NOMO-1 treated with dmso at 0.1 percent for 144 hours (cell line): ENCODE data around the gene MSRB3.

Experiments used
- DNase-seq: peaks from one replicate; lab custom pipeline; 2025; ENCODE audit not compliant: unreplicated experiment; lab: John Stamatoyannopoulos, UW

The MSRB3 gene

DNA sequence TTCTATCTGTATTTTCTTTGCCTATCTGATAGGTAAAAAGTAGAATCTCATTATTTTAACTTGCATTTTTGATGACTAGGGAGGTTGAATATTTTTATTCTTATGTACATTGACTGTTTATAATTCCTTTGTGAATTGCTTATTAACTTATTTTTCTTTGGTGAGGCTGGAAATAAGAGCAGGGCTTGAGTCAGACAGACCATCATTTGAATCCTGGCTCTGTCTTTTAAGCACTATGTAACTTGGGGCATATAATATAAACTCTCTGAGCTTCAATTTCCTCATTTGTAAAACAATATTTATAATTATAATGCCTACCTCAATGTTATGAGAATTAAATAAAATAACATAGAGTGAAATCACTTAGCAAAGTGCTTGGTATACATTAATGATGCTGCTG lies 108.9 kb downstream of the MSRB3 start:
- no peak for DNase-seq

DNA sequence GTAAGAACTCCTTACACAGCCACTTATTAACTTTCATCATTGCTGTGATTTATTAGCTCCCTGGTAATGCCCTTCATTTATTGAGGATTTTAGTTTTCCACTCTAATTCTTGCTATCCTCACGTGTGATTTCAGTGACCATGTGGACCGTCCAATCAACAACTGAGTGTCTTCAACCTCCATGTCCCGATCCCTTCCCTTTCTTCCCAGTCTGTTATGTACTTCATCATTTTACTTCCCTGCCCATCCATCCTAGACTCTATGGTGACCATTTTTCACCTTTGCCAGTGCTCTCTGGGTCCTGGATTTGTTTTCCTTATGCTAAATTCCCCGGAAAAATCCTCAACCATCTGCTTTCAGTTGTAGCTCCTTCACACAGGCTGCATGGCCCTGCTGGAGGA lies 111.0 kb downstream of the MSRB3 start:
- no peak for DNase-seq

DNA sequence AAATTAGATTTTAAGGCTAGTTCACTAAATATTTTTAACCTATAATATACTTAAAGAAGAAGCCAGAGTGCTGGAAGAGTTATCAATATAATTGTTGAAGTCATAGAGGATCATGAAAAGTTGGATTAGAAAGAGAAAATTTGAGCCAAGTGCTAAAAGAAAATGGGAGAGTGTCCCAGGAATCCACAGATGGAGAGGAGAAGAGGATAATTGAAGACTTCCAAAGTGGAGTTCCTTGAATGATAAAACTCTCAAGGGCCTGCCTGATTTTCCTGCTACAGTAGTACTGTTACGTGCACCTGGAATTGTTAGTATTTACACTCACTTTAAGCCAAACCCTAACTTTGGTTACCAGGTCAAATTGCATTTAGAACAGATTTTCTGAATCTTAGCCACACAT lies 113.2 kb downstream of the MSRB3 start:
- no peak for DNase-seq

DNA sequence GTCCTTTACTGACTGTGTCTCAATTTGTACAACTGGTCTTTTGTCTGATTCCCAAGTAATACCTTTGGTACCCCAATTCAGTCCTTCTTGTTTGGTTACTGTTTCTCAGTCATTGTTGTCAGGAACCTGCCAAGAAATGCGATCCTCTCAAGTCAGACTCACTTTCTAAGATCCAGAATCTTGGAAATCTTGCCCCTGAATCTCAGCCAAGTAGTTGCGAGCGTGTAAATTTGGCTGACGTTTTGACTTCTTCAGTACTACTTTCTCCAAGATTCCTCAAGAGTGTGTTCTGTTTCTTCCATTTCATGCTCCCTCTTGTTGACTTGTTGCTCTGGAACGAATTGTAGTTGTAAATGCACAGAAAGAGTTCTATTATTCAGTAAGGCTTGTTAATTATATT lies 114.0 kb downstream of the MSRB3 start:
- no peak for DNase-seq

DNA sequence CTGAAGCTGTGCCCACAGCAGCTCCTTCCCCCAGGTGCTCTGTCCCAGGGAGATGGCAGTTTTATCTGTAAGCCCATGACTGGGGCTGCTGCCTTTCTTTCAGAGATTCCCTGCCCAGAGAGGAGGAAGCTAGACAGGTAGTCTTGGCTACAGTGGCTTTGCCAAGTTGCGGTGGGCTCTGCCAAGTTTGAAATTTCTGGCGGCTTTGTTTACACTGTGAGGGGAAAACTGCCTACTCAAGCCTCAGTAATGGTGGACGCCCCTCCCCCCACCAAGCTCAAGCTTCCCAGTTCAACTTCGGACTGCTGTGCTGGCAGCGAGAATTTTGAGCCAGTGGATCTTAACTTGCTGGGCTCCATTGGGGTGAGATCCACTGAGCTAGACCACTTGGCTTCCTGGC lies 124.7 kb downstream of the MSRB3 start:
- no peak for DNase-seq

DNA sequence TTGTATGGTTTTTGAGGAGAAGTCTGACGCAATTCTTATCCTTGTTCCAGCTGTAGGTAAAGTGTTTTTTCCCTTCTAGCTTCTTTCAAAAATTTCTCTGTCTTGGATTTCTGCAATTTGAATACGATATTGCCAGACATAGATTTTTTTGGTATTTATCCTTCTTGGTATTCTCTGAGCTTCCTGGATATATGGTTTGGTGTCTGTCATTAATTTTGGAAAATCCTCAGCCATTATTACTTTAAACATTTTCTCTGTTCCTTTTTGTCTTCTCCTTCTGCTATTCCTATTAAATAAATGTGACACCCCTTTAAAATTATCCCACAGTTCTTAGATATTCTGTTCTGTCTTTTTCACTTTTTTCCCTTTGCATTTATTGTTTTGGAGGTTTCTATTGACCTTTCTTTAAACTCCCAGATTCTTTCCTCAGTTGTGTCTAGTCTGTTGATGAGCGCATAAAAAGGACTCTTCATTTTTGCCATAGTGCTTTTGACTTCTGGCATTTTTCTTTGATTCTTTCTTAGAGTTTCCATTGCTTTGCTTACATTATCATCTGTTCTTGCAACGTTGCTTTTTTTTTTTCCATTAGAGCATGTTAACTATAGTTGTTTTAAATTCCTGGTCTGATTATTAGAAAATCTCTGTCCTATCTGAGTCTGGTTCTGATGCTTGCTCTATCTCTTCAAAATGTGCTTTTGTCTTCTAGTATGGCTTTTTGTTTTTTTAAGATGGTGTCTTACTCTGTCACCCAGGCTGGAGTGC lies 129.1 kb downstream of the MSRB3 start:
- no peak for DNase-seq

DNA sequence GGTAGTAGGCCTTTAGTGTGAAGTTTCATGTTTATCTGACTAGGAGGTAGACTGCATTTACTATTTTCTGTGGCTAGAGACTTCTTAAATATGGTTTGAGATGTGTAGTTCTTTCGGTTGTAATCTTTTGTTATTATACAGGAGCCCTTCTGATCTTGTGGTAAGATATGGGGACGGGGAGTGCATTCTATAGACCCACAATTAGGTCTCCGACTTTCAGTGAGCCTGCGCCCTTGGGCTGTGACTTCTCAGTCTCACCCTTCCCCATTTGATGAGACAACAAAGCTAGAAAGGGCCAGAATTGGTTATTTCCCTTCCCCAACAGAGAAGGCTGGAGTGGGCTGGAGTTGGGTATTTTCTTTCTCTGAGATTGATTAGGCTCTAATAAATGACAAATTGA lies 130.0 kb downstream of the MSRB3 start:
- DNase-seq: no peak

DNA sequence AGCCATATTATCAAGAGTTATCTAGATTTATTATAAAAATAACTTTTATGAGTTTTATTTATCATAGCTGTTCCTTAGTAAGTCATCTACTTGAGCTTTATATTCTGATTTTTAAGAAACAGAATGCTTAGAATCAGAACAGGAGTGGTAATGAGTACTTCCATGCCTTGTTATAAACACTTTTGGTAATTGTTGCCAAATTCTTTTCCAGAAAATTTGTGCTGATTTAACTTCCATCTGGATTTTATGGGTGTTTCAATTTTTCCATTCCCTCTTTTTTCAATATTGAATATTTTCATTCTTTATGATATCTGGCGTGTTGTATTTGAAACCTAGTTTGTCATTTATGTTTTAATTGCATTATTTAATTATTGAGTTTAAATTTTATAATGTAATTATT lies 131.2 kb downstream of the MSRB3 start:
- no peak for DNase-seq

DNA sequence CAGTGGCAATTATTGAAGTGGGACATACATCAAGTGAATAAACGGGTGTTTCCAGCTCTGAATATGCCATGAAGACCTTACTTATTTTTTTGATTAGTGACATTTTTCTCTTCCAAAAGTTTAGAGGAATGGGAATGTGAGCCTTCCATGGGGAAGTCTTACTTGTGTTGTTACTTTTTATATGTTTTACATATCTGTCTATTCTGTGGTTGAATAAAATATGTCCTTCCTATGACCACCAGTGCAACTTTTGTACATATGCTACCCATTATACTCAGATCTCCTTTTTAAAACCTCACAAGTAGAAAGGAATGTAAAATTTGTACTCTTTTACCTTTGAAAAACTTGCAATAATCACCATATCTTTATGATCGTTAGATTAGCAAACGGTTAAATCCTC lies 132.7 kb downstream of the MSRB3 start:
- no peak for DNase-seq

DNA sequence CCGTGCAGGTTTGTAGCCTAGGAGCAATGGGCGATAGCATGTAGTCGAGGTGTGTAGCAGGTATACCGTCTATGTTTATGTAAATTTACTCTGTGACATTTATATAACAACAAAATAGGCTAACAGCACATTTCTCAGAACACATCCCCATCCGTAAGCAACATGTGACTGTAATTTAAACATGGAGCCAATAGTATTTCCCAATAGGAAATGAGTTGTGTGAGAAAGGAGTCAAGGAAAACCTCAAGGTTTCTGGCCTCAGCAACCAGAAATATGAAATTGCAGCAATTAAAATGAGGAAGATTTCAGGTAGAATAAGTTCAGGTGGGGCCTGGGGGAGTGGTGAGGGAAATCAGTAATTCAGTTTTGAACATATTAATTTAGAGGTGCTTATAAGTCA lies 136.0 kb downstream of the MSRB3 start:
- no peak for DNase-seq

DNA sequence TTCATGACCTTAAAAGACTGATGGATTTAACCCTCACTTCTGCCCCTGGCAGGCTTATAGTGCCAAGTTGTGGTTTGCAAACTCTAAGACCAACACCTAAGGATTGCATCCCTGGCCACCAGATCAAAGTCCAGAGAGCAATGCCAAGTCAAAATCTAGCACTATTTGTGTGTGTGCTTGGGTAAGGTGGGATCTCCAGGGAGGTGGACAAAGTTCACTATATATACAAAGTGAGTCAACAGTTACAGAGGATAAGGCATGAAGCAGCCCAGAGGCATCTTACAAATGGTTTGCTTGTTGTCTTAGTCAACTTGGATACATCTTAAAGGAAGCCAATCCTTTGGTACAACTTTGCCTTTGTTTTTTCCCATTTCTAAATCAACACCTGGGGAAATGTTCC lies 137.3 kb downstream of the MSRB3 start:
- no peak for DNase-seq

DNA sequence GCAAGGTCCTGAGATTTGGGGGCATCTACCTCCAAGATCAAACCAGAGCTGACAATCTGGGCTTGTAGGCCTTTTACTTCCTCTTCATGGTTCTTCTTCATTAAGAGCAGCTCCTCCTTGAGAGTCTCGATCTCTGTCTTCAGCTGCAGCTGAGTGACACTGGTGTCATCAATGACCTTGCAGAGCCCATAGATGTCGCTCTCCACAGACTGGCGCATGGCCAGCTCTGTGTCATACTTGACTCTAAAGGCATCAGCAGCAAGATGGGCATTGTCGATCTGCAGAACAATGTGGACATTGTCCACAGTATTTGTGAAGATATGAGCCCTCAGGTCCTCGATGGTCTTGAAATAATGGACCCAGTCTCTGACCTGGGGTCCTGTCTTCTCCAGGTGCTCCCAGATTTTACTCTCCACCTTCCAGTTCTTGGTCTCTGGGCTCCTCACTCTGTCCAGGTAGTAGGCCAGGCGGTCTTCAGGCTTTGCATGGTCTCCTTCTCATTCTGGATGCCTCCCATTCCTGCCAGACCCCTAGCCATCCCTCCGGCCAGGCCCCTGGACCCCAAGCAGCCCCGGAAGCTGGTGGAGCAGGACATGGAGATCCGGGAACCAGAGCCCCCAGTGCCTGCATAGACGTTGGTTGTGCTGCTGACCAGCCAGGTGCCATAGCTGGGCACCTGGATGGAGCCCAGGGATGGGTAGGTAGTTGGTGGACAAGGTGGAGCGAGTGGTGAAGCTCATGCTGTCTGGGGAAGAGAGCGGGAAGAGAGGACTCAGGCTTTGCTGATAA lies 141.0 kb downstream of the MSRB3 start:
- DNase-seq: no peak

DNA sequence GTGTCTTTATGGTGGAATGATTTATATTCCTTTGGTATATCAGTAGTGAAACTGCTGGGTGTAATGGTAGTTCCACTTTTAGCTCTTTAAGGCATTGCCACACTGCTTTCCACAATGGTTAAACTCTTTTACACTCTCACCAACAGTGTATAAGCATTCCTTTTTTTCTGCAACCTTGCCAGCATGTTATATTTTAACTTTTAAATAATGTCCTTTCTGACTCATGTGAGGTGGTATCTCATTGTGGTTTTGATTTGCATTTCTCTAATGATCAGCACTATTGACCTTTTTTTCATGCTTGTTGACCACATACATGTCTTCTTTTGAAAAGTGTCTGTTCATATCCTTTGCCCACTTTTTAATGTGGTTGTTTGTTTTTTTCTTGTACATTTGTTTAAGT lies 142.5 kb downstream of the MSRB3 start:
- DNase-seq: no peak

DNA sequence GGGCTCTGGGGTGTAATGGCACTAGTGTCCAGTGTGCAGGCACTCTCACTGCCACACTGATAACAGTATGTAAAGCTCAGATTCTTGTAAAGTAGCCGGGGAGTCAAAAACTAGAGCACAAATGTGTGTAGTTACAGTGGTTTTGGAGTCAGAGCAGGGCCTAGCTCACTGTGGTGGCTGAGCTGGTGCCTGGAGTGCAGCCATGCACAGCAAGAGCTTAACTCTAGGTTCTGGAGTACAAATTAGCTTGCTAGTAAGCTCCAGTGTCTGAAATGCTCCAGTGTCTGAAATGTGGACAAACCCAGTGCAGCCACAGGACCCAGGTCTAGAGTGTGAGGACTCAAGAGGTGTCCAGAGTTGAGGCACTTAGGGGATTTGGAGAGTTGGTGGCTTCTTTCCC lies 149.2 kb downstream of the MSRB3 start:
- DNase-seq: no peak

DNA sequence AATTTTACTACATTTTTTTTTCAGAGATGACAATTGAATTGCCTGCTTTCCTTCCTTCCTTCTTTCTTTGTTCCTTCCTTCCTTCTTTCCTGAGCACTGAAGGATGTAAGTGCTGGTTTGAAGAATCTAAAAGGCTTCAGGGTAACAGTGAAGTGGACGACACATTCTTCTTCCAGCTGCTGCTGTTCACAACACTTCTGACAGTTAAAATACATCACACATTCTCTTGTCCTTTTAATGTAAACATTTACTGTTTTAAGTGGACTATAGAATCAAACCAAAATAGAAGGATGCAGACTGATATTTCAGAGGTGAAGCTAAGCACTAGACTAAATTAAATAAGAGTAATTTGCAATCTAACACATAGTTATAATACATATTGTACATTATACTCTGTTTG lies 151.5 kb downstream of the MSRB3 start:
- DNase-seq: no peak

DNA sequence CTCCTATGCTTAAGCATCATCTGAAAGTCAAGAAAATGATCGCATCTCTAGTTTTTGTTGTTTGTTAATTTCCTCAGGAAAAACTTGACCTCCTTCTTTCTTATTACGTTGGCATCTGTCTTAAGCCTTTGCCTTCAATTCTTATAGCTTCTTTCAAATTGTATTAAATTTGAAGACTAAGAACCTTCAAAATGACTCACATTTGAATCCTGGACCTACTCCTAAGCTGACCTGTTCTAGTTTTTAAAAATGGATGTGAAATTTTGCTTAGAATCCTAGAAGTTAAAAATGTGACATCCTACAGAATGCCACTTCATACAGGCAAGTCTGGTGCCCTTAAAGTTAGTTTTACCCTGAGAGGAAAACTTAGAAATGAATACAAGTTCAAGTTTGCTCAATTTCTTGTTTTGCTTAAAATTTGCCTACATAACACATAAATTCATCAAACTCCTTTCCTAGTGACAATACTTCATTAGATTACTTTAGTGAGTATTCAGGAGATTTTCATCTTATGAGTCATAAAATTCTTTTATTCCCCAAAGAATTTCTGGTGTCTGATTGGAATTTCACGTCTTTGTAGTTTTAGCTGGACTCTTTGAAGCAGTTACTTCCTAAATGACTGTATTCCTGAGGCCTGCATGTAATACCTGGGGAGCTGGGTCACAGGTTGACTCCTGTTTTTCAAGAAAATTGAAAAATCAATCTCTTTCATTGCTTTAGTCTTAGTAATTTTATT lies 152.3 kb downstream of the MSRB3 start:
- no peak for DNase-seq

DNA sequence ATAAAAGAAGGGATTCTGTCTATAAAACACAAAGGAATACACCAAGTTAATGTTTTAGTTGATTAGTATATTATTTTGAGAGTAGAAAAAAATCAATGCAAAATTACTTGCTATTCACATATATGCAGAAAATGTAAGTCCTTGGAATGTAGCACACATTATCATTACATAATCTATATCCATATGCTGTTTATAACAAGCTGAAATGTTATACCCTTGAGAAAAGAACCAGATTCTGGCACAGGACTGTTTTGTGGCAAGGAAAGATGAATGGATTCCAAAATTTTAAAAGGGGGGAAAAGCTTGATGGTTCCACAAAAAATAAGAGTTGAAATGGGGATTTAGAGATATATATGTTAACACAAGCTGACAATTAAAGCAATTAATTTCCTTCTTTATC lies 153.6 kb downstream of the MSRB3 start:
- DNase-seq: no peak

DNA sequence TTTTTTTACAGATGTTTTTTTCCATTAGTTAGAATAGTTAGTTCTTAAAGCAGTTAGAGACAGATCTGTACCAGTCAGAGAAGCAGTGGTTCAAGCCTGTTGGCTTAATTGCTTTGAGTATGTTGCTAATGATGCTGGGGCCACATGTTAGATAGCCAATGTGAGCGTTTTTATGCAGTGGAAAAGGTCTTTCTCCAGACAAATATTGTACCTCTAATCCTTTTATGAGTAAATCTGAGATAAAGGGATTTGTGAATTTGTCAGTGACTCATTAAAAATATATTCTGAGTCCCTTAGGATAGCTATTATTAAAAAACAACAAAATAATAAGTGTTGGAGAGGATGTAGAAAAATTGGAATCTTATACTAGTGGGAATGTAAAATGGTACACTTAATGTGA lies 154.2 kb downstream of the MSRB3 start:
- DNase-seq: no peak

DNA sequence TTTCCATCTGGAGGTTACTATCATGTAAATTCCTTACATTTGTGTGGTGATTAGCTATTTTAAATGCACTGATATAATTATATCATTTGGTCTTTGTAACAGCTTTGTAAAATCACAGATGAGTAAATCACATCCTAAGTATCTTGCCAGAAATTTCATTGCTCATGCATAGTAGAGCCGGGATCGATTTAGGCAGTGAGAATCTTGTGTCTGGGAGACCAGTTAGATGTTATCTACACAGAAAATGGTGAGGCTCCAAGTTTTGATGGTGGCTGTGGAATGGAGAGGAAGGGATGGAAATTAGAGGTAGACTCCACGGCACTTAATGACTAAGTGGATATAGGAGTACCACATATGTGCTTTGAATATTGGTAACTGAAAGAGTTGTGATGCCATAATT lies 156.3 kb downstream of the MSRB3 start:
- no peak for DNase-seq

DNA sequence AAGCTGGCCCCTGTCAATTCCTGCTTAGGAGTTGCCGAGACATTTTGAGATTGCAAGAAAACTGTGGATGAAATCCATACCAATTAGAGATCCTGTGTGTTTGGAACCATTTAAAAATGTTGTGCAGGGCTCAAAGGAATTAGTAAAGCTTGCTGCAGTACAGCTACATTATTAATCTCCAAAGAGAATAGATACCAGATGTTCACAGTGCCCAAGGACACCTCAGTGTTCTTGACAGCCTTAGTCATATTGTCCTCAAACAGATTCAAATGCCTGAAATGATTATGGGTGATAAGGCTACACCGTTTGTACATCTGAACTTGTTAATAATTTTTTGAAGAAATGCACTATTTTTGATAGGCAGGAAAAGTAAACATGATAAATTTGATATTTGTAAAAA lies 164.6 kb downstream of the MSRB3 start:
- no peak for DNase-seq

DNA sequence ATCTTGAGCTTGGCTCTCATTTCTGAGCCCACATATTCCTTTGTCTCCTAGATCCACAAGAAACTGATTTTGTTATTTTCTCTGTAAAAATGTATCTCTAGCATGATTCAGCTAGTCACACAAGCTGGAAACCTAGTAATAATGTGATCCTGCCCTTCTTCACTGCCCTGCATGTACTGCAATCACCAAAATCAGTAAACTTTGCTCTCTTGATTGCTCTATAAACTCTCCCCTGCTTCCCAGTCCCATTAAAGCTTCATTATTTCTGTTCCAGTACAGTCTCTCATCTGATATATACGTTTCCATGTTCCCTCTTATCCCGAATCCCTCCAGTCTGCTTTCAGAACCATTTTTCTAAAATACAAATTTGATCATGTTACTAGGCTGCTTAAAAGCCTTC lies 166.5 kb downstream of the MSRB3 start:
- no peak for DNase-seq

DNA sequence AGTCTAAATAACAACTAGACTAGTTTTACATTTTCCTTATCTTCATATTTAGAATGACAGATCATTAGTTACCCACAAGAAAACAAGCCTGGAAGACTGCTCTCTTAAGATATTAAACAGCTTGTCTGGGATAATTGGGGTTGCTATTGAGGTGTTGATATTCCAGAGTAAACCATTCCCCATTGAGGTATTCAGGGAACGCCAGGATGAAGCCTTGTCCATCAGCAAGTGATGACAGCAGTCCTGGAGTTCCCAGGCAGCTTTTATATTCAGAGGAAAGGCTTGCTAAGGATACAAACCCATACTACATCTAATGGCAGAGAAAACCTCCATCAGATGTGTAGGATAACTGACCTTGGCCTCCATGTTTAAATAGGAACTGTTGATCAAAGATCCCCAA lies 168.4 kb downstream of the MSRB3 start:
- DNase-seq: no peak
